Measurements from ENCODE around the gene NDUFAB1. TPM values are rescaled to one million over a fixed set of nuclear protein-coding genes. Genes with fewer than 3 reads are reported as not detected.
"Not testable (repeated sequence)": the region's sequence is repeated elsewhere in the genome, so short reads cannot be mapped to it uniquely, and the experiment has no call there.

NDUFAB1 gene
- total RNA-seq, 1 experiment from 2014 or later, result 184 TPM

- ChIA-PET CTCF (no interaction called here), POLR2A (ENCODE audit: low non-redundant PET) (no interaction called here)
- intact Hi-C loops (cut with micrococcal nuclease; ENCODE audit: unreplicated experiment), result no loop called here
- peaks cover 53% of the 10 kb centered on the region for H3K36me3 ChIP-seq (ENCODE audit: insufficient read depth, low read length, poor library complexity, severe bottlenecking)
- no peak overlapping the region for H3K27ac ChIP-seq (ENCODE audit: low read depth, low read length, poor library complexity, severe bottlenecking)
- peaks cover 15% of the 10 kb centered on the region for H3K4me1 ChIP-seq (ENCODE audit: insufficient read depth, low read length, poor library complexity, severe bottlenecking)
- no peaks in the 10 kb centered on the region for H3K9me3 ChIP-seq (ENCODE audit: low read depth, low read length, poor library complexity, severe bottlenecking)
- no peak overlapping the region for H3K4me3 ChIP-seq (ENCODE audit: low read depth, low read length, poor library complexity, severe bottlenecking)
- no peak for TF ChIP-seq EZH2 (IDR thresholded peaks at IDR 0.05; ENCODE audit: borderline replicate concordance, low read depth, low read length, poor library complexity, severe bottlenecking)
- TF ChIP-seq CTCF (conservative IDR thresholded peaks at IDR 0.05; ENCODE audit: low read depth, low read length), result no peak
- no peaks in the 10 kb centered on the region for H3K27me3 ChIP-seq (replicated peaks; ENCODE audit: insufficient read depth, low read depth, low read length, poor library complexity)
- BruUV-seq (replicated peaks), result no TSS peak
- no peak for DNase-seq (ENCODE audit: low spot score)
Measured at GRCh38 chr16:23552161-23552560, 44.0 kb downstream of the NDUFAB1 start.

GRCh38 chr16:23549938-23550337 lies 46.2 kb downstream of the NDUFAB1 start:
- ChIA-PET POLR2A (ENCODE audit: low non-redundant PET) (no interaction called here), CTCF (no interaction called here)
- Histone ChIP-seq H3K9me3 (ENCODE audit: low read depth, low read length, poor library complexity, severe bottlenecking) (no peaks in the 10 kb centered on the region), H3K27ac (ENCODE audit: low read depth, low read length, poor library complexity, severe bottlenecking) (no peak overlapping the region), H3K36me3 (ENCODE audit: insufficient read depth, low read length, poor library complexity, severe bottlenecking) (peaks cover 72% of the 10 kb centered on the region), H3K27me3 (replicated peaks; ENCODE audit: insufficient read depth, low read depth, low read length, poor library complexity) (no peaks in the 10 kb centered on the region), H3K4me1 (ENCODE audit: insufficient read depth, low read length, poor library complexity, severe bottlenecking) (peaks cover 7% of the 10 kb centered on the region), H3K4me3 (ENCODE audit: low read depth, low read length, poor library complexity, severe bottlenecking) (no peak overlapping the region)
- DNase-seq (ENCODE audit: low spot score), result no peak
- BruUV-seq (replicated peaks), result no TSS peak
- TF ChIP-seq CTCF (conservative IDR thresholded peaks at IDR 0.05; ENCODE audit: low read depth, low read length), result no peak
- no peak for TF ChIP-seq EZH2 (IDR thresholded peaks at IDR 0.05; ENCODE audit: borderline replicate concordance, low read depth, low read length, poor library complexity, severe bottlenecking)
- intact Hi-C loops (cut with micrococcal nuclease; ENCODE audit: unreplicated experiment), result no loop called here

- H3K4me3 ChIP-seq (ENCODE audit: low read depth, low read length, poor library complexity, severe bottlenecking), result no peak overlapping the region
- H3K36me3 ChIP-seq (ENCODE audit: insufficient read depth, low read length, poor library complexity, severe bottlenecking), result peaks cover 64% of the 10 kb centered on the region
- H3K27me3 ChIP-seq (replicated peaks; ENCODE audit: insufficient read depth, low read depth, low read length, poor library complexity), result no peaks in the 10 kb centered on the region
- intact Hi-C loops (cut with micrococcal nuclease; ENCODE audit: unreplicated experiment), result no loop called here
- CTCF ChIA-PET, result no interaction called here
- no peaks in the 10 kb centered on the region for H3K4me1 ChIP-seq (ENCODE audit: insufficient read depth, low read length, poor library complexity, severe bottlenecking)
- POLR2A ChIA-PET (ENCODE audit: low non-redundant PET), result interaction anchor here (0.6 kb wide), 1 partner anchor 994 kb away, joined by 5 read pairs; no protein-coding TSS in a partner anchor
- no peak for TF ChIP-seq EZH2 (IDR thresholded peaks at IDR 0.05; ENCODE audit: borderline replicate concordance, low read depth, low read length, poor library complexity, severe bottlenecking)
- no peak for TF ChIP-seq CTCF (conservative IDR thresholded peaks at IDR 0.05; ENCODE audit: low read depth, low read length)
- no peak for DNase-seq (ENCODE audit: low spot score)
- H3K9me3 ChIP-seq (ENCODE audit: low read depth, low read length, poor library complexity, severe bottlenecking), result no peaks in the 10 kb centered on the region
- H3K27ac ChIP-seq (ENCODE audit: low read depth, low read length, poor library complexity, severe bottlenecking), result no peak overlapping the region
- BruUV-seq (replicated peaks), result no TSS peak
Measured at GRCh38 chr16:23544436-23544835, 51.7 kb downstream of the NDUFAB1 start.

- CTCF ChIA-PET; DNase-seq (ENCODE audit: low spot score); H3K27me3 ChIP-seq (replicated peaks; ENCODE audit: insufficient read depth, low read depth, low read length, poor library complexity); BruUV-seq (replicated peaks); H3K27ac ChIP-seq (ENCODE audit: low read depth, low read length, poor library complexity, severe bottlenecking); intact Hi-C loops (cut with micrococcal nuclease; ENCODE audit: unreplicated experiment); H3K9me3 ChIP-seq (ENCODE audit: low read depth, low read length, poor library complexity, severe bottlenecking); POLR2A ChIA-PET (ENCODE audit: low non-redundant PET); H3K4me3 ChIP-seq (ENCODE audit: low read depth, low read length, poor library complexity, severe bottlenecking); H3K4me1 ChIP-seq (ENCODE audit: insufficient read depth, low read length, poor library complexity, severe bottlenecking): not testable (repeated sequence)
- H3K36me3 ChIP-seq (ENCODE audit: insufficient read depth, low read length, poor library complexity, severe bottlenecking), result peaks cover 42% of the 10 kb centered on the region
Measured at GRCh38 chr16:23540817-23541178, 55.3 kb downstream of the NDUFAB1 start.
